NCI-H187 treated with DMSO at 0.1 percent for 48 hours (cell line): ENCODE data around the gene ARHGEF28.

ENCODE experiments used
- DNase-seq: peaks from one replicate; lab custom pipeline; 2025; lab: John Stamatoyannopoulos, UW

ARHGEF28 gene

DNA sequence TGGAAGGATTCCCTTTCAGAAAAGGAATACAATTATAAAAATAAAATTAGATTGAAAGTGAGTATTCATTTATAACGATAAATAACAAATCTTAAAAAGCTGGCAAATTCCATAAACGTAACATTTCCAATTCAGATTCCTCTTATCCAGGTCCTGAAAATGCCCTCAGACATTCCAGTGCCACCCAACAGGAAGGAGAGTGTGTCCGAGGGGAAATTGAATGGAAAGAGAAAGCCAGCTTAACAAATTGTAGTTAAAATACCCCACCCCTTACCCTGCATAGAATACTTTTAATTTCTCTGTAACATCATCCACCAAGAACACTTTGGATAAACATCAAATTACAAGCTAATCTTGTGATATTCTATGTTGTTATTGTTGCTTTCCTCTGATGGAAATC is 72.0 kb downstream of the ARHGEF28 start:
- DNase-seq, result no peak

GRCh38 chr5:73701566-73701965 is 75.6 kb downstream of the ARHGEF28 start:
- DNase-seq, result no peak

DNA sequence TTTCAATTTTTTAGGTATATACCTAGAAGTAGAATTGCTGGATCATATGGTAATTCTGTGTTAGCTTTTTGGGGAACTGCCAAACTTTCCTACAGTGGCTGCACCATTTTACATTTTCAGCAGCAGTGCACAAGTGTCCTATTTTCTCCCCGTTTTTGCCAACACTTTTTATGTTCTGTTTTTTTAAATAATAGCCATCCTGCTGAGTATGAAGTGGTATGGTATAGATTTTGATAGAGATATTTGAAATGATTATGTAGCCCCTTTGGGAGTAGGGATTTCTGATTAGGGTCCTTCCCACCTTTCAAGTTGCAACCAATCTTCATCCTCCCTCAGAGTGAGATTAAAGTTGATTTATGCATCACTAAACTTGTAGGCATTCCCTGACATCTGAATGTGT is 76.5 kb downstream of the ARHGEF28 start:
- no peak for DNase-seq

GRCh38 chr5:73702951-73703350 is 77.0 kb downstream of the ARHGEF28 start:
- no peak for DNase-seq

- no peak for DNase-seq
These were observed 79.4 kb downstream of the ARHGEF28 start for GRCh38 chr5:73705364-73705763.

DNA sequence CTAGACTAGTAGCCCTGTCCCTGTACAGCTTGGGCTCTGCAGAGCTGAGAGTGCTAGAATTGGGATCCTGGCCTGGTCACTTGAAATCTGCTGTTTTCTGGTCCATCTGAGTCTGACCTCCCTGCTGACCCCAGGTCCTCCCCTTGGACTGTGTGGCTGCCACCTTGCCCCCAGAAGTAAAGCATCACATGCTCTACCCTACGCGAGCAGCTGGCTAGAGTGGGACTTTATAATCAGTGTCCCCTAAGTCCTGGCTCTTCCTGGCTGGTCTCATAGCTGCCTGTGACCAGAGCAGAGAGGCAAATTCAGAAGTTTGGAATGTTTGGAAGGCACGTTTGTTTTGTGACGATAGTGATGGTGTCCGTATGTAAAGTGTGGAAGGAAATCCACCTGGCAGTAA is 81.0 kb downstream of the ARHGEF28 start:
- DNase-seq, result no peak

DNA sequence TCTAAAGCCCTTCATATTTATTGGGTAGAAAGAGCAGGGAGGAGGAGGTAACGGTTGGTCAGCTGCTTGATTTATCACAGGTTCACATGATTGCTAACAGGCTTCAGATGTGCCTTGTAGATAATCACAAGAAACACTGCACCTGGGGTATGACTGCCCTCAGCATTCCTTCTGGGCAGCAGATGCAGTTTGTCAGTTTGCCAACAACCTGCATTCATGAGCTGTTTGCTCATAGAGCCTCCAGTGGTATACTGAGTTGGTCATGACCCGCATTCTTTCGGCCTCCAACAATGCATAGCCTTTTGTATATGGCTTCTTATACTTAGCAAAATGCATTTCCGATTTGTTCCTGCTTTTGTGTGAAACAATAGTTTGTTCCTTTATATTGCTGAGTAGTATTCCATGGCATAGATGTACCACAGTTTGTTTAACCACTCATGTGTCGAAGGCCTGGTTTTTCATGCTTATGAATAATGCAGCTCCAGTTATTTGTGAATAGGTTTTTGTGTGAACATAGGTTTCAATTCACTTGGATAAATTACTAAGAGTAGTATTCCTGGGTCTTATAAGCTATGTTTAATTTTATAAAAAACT is 83.6 kb downstream of the ARHGEF28 start:
- no peak for DNase-seq

DNA sequence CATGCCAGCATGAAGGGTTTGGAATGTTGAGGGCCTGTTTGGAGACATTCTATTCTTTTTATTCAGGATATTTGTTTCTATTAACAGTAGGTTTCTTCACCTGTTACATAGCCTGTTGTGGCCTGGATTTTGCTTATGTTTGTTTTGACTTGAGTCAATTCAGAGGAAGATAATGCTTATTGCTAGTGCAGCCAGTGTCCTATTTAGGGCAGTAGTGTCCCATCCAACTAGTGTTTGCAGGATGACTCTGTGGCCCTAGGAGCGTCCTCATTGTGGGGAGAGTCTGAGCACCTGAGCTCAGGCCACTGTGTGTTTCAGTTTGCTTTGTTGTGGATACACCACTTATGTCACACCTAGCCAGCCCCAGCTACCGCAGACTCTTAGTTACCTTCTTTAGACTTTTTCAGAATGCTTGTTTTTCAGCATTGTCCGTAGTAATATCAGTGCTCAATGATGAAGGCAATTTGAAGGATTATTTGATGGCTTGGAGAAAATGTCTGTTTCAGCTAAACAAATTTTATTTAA is 90.3 kb downstream of the ARHGEF28 start:
- DNase-seq, result no peak

DNA sequence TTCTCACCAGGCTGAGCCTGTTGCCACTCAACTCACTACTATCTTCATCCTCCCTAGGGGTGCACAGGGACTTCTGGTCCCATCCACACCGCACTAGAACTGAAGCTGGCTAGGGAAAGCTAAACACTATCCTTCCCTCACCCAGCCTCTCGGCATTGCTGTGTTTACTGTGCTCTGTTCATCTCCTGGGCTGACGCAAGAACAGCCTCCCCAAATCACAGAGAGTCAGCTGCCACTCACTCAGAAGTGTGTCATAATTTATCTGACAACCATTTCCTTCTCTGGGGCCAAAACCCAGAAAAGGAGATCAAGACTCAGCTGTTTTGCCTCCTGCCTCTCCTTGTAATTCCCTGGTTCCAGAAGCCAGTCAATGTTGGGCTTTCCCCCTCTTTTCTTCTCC is 92.8 kb downstream of the ARHGEF28 start:
- DNase-seq, result no peak

GRCh38 chr5:73719632-73720031 is 93.6 kb downstream of the ARHGEF28 start:
- no peak for DNase-seq

GRCh38 chr5:73722231-73722630 is 96.2 kb downstream of the ARHGEF28 start:
- DNase-seq, result no peak

DNA sequence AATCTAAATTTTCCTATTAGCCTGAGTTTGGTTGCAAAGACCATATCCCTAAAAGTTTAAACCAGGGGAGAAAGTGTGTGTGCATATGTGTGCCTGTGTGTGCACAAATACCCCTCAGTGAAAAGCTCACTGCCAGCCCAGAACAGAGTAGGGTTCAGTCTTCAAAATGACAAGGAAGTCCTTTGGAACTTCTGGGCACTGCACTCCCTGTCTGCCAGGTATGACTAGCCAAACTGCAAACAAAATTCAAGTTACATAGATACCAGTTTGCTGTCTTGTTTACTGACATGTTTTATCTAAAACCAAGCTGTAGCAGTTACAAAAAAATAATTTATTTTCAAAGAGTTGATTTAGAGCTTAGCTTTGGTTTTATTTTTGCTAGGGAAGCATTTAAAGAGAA is 100.1 kb downstream of the ARHGEF28 start:
- no peak for DNase-seq

DNA sequence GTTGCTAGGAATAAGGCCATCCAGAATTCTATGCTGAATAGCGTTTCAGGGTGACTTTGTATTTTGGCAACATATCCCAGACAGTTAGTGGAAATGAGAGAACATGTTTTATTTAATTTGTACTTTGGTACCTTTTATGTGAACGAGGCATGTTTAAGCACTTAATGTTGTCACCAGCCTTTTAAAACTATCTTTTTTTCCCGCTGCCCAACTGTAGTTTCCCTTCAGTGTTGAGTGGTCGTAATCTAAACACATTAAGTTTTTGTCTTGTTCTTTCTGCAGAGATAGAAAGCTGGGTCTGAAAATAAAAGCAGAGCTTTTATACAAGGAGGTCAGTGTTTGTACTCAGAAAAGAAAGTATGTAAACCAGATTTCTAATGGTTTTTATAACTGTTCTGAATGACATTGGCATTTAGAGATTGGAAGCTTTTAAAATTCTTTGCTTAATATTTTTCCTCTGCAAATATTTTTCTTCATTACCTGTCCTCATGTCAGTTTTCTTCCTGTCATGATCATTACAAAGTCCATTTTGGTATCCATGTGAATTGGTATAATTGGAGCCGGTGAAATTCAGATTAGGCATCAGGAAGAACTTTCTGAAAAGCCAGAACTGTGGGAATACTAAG is 100.7 kb downstream of the ARHGEF28 start:
- DNase-seq, result no peak

- DNase-seq, result no peak
These were observed 101.5 kb downstream of the ARHGEF28 start for GRCh38 chr5:73727470-73727869.

DNA sequence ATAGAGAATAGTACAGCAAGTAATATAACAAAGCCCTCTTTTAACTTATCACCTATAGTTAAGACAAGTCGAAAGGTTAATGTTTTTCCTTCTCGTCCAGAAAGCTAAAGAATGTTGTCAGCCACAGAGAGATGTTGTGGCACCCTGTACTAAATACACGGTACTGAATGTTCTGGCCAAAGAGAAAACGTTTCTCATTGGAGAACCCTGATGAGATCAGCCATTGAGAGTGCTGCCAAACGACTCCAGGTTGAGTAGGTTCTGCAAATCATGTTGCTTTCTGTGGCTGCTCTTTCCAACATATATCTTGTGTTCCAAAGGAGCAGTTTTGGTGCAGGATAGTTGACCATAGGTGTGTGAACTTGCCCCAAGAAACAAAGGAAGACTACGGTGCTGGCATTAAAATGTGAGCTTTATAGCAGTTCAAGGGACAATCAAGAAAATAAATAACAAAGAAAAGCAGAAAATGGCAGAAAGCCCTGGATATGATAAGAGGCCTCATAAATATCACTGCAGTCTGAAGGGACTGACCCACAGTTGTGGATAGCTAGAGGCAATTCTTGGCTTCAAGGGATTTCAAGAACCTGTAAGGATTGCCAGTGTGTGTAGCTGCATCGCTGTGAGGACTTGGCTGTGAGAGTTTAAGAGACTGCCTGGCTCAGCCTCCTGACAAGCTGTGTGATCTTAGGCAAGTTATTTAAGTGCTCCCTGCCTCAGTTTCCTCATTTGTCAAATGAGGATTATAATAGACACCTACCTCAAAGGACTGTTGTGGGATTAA is 102.7 kb downstream of the ARHGEF28 start:
- no peak for DNase-seq

GRCh38 chr5:73729329-73729728 is 103.3 kb downstream of the ARHGEF28 start:
- no peak for DNase-seq

DNA sequence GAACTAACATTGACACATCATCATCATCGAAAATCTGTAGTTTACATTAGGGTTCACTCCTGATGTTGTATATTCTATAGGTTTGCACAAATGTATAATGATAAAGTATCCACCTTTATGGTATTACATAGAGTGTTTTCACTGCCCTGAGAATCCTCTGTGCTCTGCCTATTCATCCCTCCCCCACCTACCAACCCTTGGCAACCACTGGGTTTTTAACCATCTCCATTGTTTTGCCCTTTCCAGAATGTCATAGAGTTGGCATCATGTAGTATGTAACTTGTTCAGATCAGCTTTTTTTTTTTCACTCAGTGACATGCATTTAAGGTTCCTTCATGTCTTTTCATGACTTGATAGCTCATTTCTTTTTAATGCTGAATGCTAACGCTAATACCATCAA is 106.0 kb downstream of the ARHGEF28 start:
- no peak for DNase-seq

DNA sequence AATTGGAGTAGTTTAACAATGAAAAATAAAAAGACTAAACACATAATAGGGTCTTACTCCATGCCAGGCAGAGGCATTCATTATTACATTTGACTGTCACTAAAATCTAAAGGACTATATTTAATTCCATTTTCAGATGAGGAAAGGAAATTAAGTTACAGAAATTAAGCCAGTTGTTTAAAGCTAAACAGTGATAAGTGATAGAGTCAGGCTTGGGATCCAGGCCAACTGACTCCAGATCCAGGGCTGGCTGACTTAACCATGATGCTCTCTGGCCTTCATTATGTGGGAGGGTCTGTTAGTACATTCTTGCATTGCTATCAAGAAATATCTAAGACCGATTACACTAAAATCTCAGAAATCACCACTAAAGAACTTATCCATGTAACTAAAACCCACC is 107.2 kb downstream of the ARHGEF28 start:
- DNase-seq, result no peak

DNA sequence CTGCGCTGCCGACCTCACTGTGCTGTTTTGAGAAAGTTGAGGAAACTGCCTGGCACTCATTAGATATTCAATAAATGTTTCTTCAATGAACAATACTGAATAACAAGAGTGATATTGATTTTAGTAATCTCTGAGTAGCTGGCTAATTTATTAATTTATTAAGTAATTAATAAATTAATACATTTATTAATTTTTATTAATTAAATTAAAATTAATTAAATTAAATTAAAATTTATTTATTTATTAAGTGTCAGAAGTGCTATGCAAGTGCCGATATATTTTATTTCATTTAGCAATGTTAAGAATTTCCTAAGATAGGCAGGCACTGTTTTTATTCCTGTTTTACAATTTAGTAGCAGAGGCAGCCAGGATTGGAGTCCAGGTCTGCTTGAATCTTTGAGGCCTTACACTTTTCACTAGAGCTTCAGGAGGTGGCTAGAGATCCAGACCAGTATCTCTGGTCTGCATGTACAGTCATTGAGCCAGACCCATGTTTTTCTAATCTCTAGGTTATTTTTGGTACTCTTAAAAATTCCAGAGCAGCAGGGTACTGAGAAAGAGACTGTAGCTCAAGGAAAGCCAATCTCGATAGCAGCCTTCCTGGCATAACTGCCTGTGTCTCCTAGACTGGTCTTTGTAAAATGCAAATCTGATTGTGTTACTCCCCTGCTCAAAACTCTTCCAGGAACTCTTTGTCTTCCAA is 109.2 kb downstream of the ARHGEF28 start:
- DNase-seq, result no peak

DNA sequence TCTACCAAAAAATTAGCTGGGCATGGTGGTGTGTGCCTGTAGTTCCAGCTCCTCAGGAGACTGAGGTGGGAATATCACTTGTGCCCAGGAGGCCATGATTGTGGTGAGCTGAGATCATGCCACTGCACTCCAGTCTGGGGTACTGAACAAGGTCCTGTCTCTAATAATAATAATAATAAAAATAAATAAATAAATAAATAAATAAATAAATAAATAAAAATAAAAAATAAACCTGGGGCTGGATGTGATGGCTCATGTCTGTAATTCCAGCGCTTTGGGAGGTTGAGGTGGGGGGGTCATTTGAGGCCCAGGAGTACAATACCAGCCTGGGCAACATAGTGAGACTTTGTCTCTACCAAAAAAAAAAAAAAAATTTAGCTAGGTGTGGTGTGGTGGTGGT is 113.7 kb downstream of the ARHGEF28 start:
- DNase-seq, result no peak

- no peak for DNase-seq
These were observed 114.3 kb downstream of the ARHGEF28 start for GRCh38 chr5:73740274-73740790.

DNA sequence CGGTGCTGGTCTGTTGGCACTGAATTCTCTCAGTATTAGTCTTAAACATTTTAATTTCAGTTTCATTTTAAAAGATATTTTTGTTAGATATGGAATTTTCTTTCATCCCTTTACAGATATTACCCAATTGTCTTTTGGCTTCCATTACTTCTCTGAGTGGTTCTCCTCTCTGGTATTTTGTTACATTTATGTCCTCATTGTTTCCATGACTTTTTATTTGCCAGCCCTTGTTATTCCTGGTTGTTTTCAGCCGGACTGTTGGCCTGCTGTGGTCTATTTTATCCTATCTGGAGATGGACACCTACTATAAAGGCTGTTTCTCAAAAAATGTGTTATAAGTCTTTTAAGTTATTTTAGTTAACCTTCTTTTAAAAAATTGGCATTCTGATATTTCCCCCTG is 117.2 kb downstream of the ARHGEF28 start:
- no peak for DNase-seq
